Cardiac fibroblast (primary cell): ENCODE results near the gene H1-8.
A peak's percentile ranks its signal among the peaks of the same experiment; 100 is the strongest.

Source experiments
- DNase-seq, 2 donors: peaks; one replicate each; pipeline versions ENCODE4 v3.0.0 to v3.0.0-alpha.2; 2010; ENCODE audit warnings: low read depth in 2 of 2
- H3K4me3 ChIP-seq, 2 donors: replicated peaks in 1 of 2; 1 replicate in 1 of 2; 2 replicates in 1 of 2; pipeline ENCODE4 v1.5.1; 2011; ENCODE audit warnings: low read depth in 2 of 2, low read length in 2 of 2, mild to moderate bottlenecking in 2 of 2, moderate library complexity in 1 of 2
- TF ChIP-seq, protein P1 (sequence below): IDR thresholded peaks from one replicate; pipeline ENCODE4 v1.5.1; 2011; ENCODE audit warnings: low read depth, mild to moderate bottlenecking, low read length, inconsistent platforms

The H1-8 gene

GRCh38 chr3:129584631-129585030, 41.7 kb downstream of the H1-8 start:
- DNase-seq = no peak
- no peak overlapping the region for H3K4me3 ChIP-seq
- TF ChIP-seq, protein P1, sequence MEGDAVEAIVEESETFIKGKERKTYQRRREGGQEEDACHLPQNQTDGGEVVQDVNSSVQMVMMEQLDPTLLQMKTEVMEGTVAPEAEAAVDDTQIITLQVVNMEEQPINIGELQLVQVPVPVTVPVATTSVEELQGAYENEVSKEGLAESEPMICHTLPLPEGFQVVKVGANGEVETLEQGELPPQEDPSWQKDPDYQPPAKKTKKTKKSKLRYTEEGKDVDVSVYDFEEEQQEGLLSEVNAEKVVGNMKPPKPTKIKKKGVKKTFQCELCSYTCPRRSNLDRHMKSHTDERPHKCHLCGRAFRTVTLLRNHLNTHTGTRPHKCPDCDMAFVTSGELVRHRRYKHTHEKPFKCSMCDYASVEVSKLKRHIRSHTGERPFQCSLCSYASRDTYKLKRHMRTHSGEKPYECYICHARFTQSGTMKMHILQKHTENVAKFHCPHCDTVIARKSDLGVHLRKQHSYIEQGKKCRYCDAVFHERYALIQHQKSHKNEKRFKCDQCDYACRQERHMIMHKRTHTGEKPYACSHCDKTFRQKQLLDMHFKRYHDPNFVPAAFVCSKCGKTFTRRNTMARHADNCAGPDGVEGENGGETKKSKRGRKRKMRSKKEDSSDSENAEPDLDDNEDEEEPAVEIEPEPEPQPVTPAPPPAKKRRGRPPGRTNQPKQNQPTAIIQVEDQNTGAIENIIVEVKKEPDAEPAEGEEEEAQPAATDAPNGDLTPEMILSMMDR = no peak

- no peak for DNase-seq
- TF ChIP-seq, protein P1 = no peak
- no peak overlapping the region for H3K4me3 ChIP-seq
Observed at GRCh38 chr3:129585949-129586657, 43.1 kb downstream of the H1-8 start.

- TF ChIP-seq, protein P1 = no peak
Observed at GRCh38 chr3:129586746-129587430, 43.9 kb downstream of the H1-8 start.

DNA sequence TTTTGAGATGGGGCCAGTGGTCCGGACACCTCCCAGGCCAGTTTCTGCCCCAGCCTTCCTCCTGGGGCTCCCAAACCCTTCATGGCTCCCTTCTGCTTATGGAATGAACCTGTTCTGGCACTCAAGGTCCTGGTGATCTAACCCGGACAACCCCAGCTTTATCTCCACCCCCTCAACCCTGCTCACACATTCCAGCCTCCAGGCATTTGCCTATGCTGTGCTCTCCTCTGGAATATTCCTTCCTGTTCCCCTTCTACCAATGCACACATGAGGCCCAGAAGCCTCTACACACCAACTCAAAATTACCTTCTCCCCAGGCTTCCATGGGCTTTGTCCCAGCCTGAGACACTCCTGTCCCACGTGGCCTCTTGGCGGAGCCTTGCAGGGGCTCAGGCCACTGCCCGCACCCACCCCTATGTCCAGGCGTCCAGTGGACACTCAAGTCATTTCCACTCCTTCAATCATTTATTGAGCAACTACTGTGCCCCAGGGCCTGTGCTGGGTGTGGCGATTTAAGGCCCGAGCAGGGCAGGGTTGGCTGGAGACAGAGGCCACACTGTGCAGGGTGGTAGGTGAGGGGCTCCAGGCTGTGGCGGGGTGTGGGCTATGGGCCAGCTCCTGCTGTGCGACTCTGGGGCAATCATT, 44.7 kb downstream of the H1-8 start:
- H3K4me3 ChIP-seq = no peak overlapping the region
- no peak for DNase-seq
- TF ChIP-seq, protein P1 = no peak

More at GRCh38 chr3:129586746-129587430, 43.9 kb downstream of the H1-8 start:
- H3K4me3 ChIP-seq = no peak overlapping the region
- peak; percentile 49 to 52 for DNase-seq

- DNase-seq = no peak
- no peak overlapping the region for H3K4me3 ChIP-seq
- TF ChIP-seq, protein P1 = no peak
Observed at GRCh38 chr3:129590215-129590614, 47.2 kb downstream of the H1-8 start.

DNA sequence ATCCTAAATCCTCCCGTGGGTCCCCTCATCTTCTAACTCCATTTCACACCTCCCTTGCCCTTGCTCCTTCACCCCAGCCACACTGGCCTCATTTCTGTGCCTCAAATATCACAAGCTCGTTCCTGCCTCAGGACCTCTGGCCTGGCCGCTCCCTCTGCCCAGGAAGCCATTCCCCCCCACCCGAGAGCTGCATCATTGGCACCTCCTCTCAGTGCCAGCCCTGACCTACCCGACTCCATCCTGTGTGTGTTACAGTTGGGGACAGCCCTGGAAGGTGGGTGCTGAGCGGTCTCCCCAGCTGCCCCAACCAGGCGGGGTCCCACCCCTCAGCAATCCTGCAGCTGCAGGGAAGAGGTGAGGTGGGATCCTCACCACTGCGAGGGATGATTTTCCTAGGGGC, 49.0 kb downstream of the H1-8 start:
- no peak for DNase-seq
- H3K4me3 ChIP-seq = no peak overlapping the region
- TF ChIP-seq, protein P1 = no peak
